GM12874 (cell line): ENCODE data around the gene CTNS.

Experiments
- CTCF ChIP-seq: IDR thresholded peaks from 2 replicates; pipeline ENCODE4 v1.5.1; 2011; ENCODE audit warnings: low read depth, mild to moderate bottlenecking, control low read depth, low read length, moderate library complexity; ENCODE audit not compliant: insufficient read depth

The CTNS gene

GRCh38 chr17:3609689-3610088, 26.9 kb upstream of the CTNS start:
- TF ChIP-seq CTCF, result no peak

GRCh38 chr17:3610523-3610922, 26.0 kb upstream of the CTNS start:
- no peak for TF ChIP-seq CTCF

GRCh38 chr17:3613124-3613523, 23.4 kb upstream of the CTNS start:
- TF ChIP-seq CTCF, result no peak

DNA sequence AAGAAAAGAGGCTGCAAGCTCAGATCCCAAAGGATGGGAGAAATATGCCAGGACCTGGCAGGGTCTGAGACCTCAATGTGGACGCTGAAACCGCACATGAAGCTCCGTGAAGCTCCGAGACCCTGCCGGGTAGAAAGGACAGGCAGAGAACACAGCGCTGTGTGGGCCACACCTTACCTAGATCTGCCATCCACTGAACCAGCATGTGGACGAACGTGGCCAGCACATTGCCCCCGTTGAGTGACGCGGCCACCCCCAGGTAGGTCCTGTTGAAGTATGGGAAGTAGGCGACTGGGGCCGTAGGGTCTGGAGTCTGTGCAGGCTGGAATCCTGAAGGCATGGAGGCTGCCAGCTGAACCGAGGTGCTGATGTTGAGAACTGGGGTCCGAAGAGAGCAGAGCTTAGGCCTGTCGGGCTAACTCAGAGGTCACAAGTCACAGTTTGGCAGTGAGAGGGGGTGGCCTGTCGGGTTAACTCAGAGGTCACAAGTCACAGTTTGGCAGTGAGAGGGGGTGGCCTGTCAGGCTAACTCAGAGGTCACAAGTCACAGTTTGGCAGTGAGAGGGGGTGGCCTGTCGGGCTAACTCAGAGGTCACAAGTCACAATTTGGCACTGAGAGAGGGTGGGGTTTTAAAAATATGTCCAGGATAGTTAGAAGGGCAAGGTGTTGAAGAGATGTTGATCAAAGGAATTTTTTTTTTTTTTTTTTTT, 21.2 kb upstream of the CTNS start:
- no peak for TF ChIP-seq CTCF

GRCh38 chr17:3621146-3621720, 15.3 kb upstream of the CTNS start:
- TF ChIP-seq CTCF, result no peak

DNA sequence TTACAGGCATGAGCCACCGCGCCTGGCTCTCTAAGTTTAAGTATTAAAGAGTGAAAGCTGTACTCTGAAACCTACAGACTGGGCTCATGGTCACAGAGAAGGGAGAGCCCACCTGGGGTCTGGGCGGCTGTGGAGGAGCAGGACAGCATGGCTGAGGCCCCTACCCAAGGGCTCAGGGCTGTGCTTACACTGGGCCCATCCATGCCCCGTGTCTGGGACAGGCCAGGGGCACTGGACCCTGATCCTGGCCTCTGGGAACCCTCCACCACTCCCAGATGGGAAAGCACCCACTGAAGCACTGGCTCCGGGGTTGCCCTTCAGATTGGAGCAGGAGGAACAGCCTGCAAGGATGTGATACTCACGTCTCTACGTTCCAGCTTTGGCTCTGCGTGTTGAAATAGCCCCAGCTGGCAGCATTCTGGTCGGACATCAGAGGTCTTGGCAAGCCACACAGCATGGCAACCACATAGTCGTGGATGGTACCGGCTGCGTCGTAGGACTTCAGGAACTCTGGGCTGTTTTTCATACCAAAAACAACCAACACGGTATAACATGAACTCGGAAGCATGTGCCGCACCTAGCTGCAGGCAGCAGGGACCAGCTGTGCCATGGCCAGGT, 13.5 kb upstream of the CTNS start:
- TF ChIP-seq CTCF, result no peak

DNA sequence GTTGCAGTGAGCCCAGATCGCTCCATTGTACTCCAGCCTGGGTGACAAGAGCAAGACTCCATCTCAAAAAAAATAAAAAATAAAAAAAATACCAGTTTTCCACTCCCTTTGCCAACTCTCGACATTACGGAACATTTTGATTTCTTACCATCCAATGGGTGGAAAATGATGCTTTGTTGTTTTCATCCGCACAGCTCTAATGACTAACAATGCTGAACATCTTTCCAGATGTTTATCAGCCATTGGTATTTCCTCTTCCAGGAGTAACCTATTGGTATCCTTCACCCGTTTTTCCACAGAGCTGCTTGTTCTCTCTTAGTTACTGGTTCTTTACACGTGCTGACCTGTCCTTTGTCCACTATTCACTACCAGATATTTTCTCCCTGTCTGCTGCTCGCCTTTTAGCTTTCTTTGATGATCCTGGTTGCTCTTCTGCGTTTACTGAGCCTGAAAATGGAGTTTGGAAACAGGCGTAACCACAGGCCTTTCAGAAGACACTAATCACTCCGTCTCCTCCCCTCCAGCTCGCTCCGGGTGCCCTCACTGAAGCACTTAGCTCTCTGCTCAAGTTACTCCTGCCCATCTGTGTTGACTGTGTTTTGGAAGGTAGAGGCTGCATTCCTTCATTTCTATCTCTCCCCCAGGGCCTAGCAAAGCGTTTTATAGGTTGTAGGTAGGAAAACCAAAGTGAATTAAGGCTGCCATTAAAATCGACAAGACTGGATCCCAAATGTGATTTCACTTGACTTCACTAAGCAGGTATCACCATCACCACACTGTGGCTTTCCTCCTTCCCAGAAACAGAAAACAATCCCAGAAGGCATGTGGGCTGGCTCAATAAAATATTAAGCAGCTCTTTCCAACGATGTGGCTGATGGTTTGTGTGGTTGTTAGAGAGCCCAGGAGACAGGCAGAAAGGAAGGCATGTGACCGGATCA, 9.5 kb upstream of the CTNS start:
- TF ChIP-seq CTCF, result no peak
